ENCODE data around the gene PCDH15. TPM values are rescaled to one million over a fixed set of nuclear protein-coding genes. Genes with fewer than 3 reads are reported as not detected.

PCDH15 gene
- total and polyA plus RNA-seq, 2 of the 4 experiments (the other 2 are of a cell fraction), result not detected

DNA sequence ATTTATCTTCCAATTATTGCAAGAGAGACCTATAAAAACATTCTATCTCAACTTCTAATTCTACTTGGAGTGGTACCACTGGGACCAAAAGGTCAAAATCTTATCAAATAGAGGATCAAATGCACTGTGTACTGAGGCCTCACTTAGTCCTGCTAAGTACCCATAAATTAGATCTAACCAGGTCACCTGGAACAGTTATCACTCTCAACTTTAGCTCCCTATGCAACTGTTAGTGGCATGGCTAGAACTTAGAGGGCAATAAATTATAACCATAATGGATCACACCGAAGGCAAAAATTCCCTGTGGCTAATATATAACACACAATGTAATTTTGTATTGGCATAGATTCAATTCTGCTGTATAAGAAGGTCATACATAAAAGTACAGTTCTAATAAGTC, 428.9 kb downstream of the PCDH15 start:
- ChIA-PET POLR2A (ENCODE audit: unreplicated experiment) (no interaction called here), CTCF (no interaction called here)
- H3K79me1 ChIP-seq (ENCODE audit: low read depth in 1 of 2, low read length in 2 of 2), result no peaks in the 10 kb centered on the region
- H2AK5ac ChIP-seq (ENCODE audit: low read depth, low read length), result no peak overlapping the region
- no peak overlapping the region for H3K56ac ChIP-seq (ENCODE audit: extremely low read depth, insufficient read depth, low read length)
- no peak overlapping the region for H2AFZ ChIP-seq (replicated peaks; ENCODE audit: low read length, poor library complexity)
- no peak overlapping the region for H4K8ac ChIP-seq (ENCODE audit: low read depth in 2 of 2, low read length in 2 of 2)
- no peak overlapping the region for H3K4me2 ChIP-seq (ENCODE audit: low read depth, low read length)
- H3K9me1 ChIP-seq (ENCODE audit: insufficient read depth, low read length), result no peaks in the 10 kb centered on the region
- H2BK20ac ChIP-seq (ENCODE audit: low read depth, low read length), result no peak overlapping the region
- no TSS peak for BruUV-seq (replicated peaks)
- no peak overlapping the region for H2BK15ac ChIP-seq (ENCODE audit: low read depth, low read length)
- TF ChIP-seq MXI1 (IDR thresholded peaks at IDR 0.05; ENCODE audit: borderline replicate concordance, low read depth, low read length) (no peak), BHLHE40 (IDR thresholded peaks at IDR 0.05; ENCODE audit: low read depth, low read length) (no peak), FOS (IDR thresholded peaks at IDR 0.05; ENCODE audit: low read depth, low read length) (no peak), MAFK (IDR thresholded peaks at IDR 0.05; ENCODE audit: low read depth, low read length) (no peak)
- intact Hi-C loops (cut with micrococcal nuclease) (no loop called here), dilution Hi-C loops (cut with HindIII; ENCODE audit: low sequenced_read_pairs, unreplicated experiment) (no loop called here), in situ Hi-C loops (cut with MboI; ENCODE audit: low sequenced_read_pairs) (no loop called here)
- no peak for ATAC-seq (ENCODE audit: low read depth)
- DNase-seq, result no peak
- no peak overlapping the region for H3K23ac ChIP-seq (ENCODE audit: low read depth, low read length)
- H3K36me3 ChIP-seq (ENCODE audit: control insufficient read depth, insufficient read depth, low read length), result no peaks in the 10 kb centered on the region
- H4K20me1 ChIP-seq (ENCODE audit: insufficient read depth, low read length), result no peaks in the 10 kb centered on the region
- no peak overlapping the region for H2AK9ac ChIP-seq (replicated peaks; ENCODE audit: low read depth, low read length, poor library complexity)
- WGBS, 2 experiments (ENCODE audit: extremely low coverage in 2 of 2, insufficient read length in 1 of 2), result no CpG with 5 or more reads among the region's 1 CpG
- no peaks in the 10 kb centered on the region for H3K27me3 ChIP-seq (ENCODE audit: control insufficient read depth, insufficient read depth, low read length)
- no peaks in the 10 kb centered on the region for H3K4me1 ChIP-seq (ENCODE audit: control insufficient read depth, insufficient read depth, low read length)
- no peak overlapping the region for H2BK5ac ChIP-seq (ENCODE audit: low read depth, low read length, poor library complexity, severe bottlenecking)
- no peak overlapping the region for H4K91ac ChIP-seq (ENCODE audit: insufficient read depth, low read depth, low read length)
- no peak overlapping the region for H4K5ac ChIP-seq (ENCODE audit: low read depth, low read length)
- H3K9me3 ChIP-seq (ENCODE audit: control insufficient read depth, insufficient read depth, low read length), result no peaks in the 10 kb centered on the region
- no peak overlapping the region for H3K14ac ChIP-seq (replicated peaks; ENCODE audit: low read depth, low read length)
- no peak overlapping the region for H3K4me3 ChIP-seq (ENCODE audit: insufficient read depth, low read depth, low read length)
- no peak overlapping the region for H3K18ac ChIP-seq (ENCODE audit: low read depth, low read length)
- no peak overlapping the region for H3K9ac ChIP-seq (ENCODE audit: low read depth, low read length)
- no peak overlapping the region for H2BK120ac ChIP-seq (ENCODE audit: low read depth, low read length)
- H3K4ac ChIP-seq (ENCODE audit: low read depth, low read length), result no peak overlapping the region
- H3K27ac ChIP-seq (ENCODE audit: insufficient read depth, low read length), result no peak overlapping the region

Data from IMR-90 (cell line).